GM12874 (cell line): ENCODE results near the gene TMEM270.

Experiments
- CTCF ChIP-seq: IDR thresholded peaks from 2 replicates; pipeline ENCODE4 v1.5.1; 2011; ENCODE audit warnings: low read depth, mild to moderate bottlenecking, control low read depth, low read length, moderate library complexity; ENCODE audit not compliant: insufficient read depth

The TMEM270 gene

DNA sequence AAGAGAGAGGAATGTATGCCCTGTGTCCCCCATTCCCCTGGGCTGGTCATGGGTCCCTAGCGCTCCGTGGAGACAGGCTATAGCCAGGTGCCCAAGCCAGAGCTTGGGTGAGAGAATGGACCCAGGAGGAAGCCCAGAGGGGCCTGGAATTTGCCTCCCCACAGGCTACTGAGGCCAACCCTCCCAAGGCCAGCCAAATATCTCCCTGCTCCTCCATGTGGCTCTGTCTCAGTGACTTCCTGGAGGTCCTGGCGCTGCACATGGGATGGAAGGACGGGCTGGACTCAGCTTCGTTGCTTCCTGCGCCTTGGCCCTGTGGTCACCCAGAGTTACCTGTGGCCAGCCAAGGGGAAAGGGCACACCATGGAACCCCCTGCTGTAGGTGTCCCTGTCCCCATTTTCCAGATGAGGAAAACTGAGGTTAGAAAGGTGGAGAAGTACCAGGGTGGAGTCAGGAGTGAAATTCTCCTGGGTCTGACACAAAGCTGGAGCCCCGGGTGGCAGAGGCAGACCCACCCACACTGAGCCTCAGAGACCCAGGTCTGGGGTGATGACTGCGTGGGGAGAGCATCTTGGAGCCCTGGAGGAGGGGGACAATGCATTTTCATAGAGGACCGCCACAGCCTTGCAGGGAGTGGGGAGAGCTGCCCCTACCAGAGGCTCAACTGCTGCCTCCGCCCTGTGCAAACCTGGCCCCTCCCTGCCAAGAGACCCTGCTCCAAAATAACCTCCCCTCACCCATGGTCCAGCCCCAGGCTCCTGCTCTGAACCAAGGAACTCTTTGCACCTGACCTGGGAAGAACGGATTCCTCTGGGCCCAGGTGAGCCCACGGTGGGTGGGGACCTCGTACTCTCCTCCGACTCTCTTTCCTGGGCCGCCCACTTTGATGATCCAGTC is 42.6 kb downstream of the TMEM270 start:
- TF ChIP-seq CTCF: no peak

- no peak for TF ChIP-seq CTCF
Measured at GRCh38 chr7:73904219-73905137, 43.5 kb downstream of the TMEM270 start.

DNA sequence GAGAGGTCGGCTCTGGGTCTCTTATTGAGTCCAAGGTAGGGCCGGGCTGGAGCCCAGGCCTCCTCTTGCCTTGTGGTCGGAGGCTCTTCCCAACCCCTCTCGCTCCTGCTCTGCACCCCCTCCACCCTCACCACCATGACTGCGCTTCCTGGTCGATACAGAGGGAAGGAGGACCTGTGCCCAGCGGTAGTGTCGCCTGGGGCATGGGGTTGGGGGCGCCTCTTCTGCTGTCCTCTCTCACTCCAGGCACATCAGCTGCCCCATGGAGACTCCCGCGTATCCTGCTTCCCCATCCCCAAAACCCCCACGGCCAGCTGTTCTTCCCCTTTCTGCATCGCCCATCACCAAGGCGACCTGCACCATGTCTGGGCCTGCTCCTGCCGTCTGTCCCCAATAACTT is 44.4 kb downstream of the TMEM270 start:
- no peak for TF ChIP-seq CTCF

DNA sequence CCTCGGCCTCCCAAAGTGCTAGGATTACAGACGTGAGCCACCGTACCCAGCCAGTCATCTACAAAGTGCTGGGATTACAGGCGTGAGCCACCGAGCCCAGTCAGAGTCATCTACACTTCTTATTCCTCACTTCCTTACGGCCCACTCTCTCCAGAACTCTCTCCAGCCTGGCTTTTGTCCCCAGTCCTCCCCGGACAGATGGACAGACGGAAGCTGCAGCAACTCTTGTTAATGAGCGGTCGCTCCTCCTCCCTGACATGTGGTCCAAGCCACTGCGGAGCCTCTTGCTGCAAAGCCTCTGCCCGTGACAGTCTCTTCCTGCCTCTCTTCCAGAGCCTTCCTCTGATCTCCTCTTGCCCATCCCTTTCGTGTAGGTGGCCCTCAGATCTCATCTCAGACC is 45.9 kb downstream of the TMEM270 start:
- no peak for TF ChIP-seq CTCF

- TF ChIP-seq CTCF: no peak
Measured at GRCh38 chr7:73907554-73908122, 46.7 kb downstream of the TMEM270 start.

GRCh38 chr7:73908123-73908611 is 47.2 kb downstream of the TMEM270 start:
- no peak for TF ChIP-seq CTCF
